GM18499 (cell line): ENCODE data around the gene TRMT11.
"Not testable (repeated sequence)": the region's sequence is repeated elsewhere in the genome, so short reads cannot be mapped to it uniquely, and the experiment has no call there.

ENCODE experiments used
- ATAC-seq: cut with Tn5 transposase; IDR thresholded peaks from one replicate; pipeline ENCODE4 v1.9.1; 2021; ENCODE audit warnings: moderate number of reproducible peaks; ENCODE audit not compliant: insufficient read depth, unreplicated experiment

TRMT11 gene

DNA sequence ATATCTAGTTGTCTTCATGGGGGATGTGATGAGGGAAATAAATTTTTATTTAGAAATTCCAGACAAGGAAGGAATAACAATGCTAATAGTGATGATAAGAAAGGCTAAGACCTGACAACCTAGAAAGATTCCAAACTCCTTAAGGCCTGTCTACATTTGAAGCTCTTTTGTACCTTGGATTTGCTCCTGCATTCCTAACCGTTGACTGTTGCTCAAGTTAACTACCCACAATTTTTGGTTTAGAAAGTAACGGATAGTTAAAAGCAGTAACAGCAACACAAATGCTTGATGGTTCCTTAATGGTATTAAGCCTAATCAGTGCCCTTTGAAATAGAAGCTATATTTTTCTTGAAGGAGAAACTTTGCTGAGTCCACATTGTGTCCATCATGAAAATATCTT lies 52.9 kb downstream of the TRMT11 start:
- ATAC-seq: no peak

DNA sequence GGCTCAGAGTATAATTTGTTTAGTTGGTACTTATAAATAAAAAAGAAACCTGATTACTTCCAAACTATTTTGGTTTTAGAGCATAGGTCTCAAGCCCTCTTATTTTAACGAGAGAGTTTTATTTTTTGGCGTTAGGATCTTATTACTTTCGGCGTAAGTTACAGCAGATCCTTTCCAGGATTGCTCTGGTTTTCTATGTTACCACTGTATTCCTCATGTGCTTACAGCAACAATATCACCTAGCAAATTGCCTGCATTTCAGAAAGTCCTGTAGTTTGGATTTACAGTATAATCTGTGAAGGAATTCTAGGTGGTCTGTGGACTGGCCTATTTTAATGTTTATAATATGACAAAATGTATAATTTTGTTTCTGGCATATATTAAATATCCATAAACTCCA lies 54.1 kb downstream of the TRMT11 start:
- ATAC-seq: no peak

DNA sequence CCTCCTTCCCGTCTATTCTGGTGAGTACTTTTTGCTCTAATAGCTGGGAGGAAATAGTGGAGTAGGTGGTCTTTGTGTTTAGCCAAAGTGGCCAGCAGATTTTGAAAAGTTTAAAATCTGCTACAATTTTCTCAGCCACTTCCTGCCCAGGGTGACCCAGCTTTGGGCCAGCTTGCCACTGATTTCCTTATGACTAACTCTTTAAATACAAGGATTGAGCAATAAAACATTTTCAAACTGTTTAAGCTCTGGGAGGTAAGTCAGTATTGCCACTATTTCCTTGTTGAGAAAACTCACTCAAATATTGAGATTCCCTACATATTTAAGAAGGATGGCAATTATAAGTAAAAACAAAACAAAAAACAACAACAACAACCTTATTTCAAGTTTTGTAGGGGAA lies 54.5 kb downstream of the TRMT11 start:
- ATAC-seq: no peak

DNA sequence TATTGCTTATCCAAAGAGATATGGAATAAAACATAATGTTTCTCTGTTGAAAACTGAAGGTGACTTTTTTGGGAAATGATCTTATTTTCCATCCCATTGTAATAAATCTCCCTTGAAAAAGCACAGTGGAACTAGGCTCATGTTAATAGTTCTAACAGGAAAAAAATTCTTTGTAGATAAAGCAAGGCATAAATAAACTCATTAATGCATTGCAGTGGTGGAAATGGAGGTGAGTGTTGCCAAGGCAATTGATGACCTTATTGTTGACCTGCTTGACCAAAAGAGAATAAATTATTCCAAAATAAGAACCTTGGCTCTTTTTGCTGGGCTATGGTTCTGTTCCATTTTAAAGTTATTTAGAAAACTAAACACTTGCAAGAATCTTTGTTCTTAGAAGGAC lies 55.2 kb downstream of the TRMT11 start:
- no peak for ATAC-seq

GRCh38 chr6:126042001-126042419 lies 55.7 kb downstream of the TRMT11 start:
- ATAC-seq: no peak

- ATAC-seq: no peak
Observed at GRCh38 chr6:126047648-126048047, 61.3 kb downstream of the TRMT11 start.

- no peak for ATAC-seq
Observed at GRCh38 chr6:126048635-126049034, 62.3 kb downstream of the TRMT11 start.

DNA sequence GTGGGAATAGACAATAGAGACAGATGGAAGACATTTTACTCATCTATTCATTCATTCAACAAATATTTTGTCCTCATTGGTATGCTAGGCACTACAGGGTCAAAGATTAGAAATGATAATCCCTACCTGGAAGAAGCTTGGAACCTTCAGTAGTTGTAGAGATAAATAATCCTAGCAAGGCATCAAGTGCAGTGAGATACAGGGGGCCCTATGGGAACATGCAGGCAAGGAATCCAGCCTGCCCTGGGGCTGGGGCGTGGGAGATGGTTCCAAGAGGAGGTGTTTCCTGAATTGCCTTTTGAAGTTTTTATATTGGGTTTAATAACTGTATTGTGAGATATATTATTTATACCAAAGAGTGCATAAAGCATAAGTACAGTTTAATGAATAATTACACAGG lies 64.5 kb downstream of the TRMT11 start:
- ATAC-seq: no peak

- ATAC-seq: no peak
Observed at GRCh38 chr6:126051791-126052190, 65.5 kb downstream of the TRMT11 start.

GRCh38 chr6:126052485-126052884 lies 66.1 kb downstream of the TRMT11 start:
- no peak for ATAC-seq

DNA sequence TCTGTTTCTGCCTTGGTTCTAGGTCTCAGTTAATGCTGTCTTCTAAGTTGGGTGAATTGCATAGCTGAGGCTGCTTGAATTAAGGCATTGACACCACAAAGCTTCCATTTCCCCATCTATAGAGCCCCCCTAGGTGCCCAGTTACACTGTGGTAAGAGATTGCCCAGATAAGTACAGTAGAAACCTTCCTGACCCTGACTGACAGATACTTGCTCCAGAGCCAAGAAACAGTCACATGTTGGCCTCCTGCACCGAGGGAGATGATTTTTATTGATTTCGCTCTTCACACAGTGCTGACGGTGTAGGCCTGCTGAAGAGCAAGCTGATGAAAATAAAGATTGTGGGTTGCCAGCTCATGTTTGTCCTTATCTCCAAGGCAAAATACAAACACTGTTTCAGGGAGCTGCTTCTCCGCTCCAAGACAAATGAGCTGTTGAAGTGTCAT lies 67.9 kb downstream of the TRMT11 start:
- ATAC-seq: no peak

DNA sequence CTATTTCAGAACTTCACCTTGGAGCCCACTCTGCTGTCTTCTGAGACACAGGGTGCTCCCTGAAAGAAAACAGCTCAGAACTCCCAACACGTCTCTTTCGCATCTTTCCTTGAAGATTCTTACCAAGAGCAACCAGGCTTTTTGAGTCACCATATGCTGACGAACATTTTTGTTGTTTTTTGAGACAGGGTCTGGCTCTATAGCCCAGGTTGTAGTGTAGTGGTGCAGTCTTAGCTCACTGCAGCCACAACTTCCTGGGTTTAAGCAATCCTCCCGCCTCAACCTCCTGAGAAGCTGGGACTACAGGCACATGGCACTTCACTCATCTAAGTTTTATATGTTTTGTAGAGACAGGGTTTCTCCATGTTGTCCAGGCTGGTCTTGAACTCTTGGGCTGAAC lies 68.5 kb downstream of the TRMT11 start:
- no peak for ATAC-seq

- no peak for ATAC-seq
Observed at GRCh38 chr6:126055449-126055848, 69.1 kb downstream of the TRMT11 start.

GRCh38 chr6:126056355-126057004 lies 70.1 kb downstream of the TRMT11 start:
- no peak for ATAC-seq

GRCh38 chr6:126058085-126058484 lies 71.7 kb downstream of the TRMT11 start:
- ATAC-seq: not testable (repeated sequence)

DNA sequence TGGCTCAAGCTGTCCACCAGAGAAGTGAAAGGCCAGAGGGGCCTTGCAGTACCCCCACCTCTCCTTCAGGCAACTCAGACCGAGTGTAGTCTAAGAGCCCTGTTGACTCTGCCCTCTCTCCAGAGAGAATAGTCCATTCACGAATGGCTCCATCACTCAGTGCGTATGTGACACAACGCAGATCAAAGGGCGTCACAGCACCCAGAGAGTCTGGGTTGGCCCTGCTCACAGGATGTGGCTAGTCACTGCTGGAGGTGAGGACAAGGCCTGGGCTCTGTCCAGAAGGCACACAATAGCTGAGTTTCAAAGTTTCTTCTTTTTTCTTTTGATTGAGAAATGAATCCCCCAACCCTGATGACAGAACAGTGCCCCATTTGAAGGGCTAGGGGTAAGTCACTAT lies 74.1 kb downstream of the TRMT11 start:
- ATAC-seq: no peak

DNA sequence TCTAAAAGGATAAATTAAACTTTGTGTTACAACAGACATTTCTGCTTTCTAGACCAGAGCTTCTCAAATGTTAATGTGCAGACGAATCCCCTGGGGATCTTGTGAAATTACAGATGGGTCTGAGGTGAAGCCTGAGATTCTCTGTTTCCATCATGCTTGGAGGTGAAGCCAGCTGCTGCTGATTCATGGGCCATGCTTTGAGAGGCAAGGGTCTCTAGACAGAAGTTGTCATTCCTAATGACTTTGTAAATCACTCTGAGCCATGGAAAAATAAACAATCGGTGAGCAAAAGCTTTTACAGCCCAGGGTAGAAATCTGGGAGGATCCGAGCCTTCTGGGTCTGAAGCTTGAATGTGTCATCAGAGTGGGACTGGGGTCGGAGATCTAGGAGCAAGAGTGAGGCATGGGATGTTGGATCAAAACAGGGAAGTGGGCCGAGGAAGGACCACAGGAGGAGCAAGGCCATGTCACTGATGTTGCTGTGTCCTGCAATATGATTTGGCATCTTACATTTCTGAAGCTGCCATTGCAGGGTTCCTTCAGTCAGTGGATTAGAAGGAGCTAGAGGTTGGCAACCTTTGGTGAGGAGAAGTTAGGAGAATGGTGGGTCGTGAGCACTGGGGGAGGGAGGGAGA lies 77.3 kb downstream of the TRMT11 start:
- ATAC-seq: no peak

GRCh38 chr6:126064257-126064747 lies 78.0 kb downstream of the TRMT11 start:
- ATAC-seq: no peak

- ATAC-seq: no peak
Observed at GRCh38 chr6:126064748-126065401, 78.5 kb downstream of the TRMT11 start.

DNA sequence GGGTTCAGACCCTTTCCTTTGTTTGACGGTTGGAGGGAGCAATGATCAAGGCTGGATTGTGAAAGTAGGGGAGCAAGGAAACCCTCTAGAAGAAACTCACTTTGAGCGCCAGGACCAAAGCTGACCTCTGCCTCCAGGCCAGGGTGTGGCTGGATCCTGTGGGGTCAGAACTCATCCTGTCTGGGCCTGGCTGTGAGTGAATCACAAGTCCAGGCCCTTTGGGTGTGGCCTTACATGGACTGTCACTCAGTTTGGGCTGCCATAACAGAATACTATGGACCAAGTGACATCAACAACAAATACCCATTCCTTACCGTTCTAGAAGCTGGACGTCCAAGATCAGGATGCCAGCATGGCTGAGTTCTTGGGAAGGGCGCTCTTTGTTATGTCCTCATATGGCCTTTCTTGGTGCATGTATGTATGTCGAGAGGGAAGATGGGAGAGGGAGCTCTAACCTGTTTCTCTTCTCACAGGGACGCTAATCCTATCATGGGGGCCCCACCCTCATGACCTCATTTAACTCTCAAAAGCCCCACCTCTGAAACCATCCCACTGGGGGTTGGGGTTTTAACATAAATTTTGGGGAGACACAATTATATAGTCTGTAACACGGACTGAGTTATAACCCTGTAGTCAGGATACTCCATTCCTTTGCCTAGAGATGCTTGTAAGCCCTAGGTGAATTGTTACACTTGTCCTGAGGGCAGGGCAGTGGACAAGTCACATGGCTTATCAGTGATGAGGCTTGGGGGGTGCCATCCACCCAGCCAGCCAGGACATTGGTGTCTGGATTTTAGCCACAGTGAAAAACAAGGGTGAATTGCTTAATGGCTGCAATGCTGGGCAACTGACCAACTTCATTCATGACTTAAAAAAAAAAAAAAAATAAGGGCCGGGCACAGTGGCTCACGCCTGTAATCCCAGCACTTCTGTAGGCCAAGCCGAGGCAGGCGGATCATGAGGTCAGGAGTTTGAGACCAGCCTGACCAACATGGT lies 80.0 kb downstream of the TRMT11 start:
- no peak for ATAC-seq
